Activated naive CD4-positive, alpha-beta T cell treated with anti-CD3 and anti-CD28 coated beads, Interleukin-2, amount 50 U/mL, for 72 hours (primary cell): ENCODE measurements around the gene ZNF573. TPM values are rescaled to one million over a fixed set of nuclear protein-coding genes. Genes with fewer than 3 reads are reported as not detected.

Experiments
- ATAC-seq, 2 donors: fragments of 150-1000 bp; cut with Tn5 transposase; 2 replicates each; pipeline ENCODE4 v1.10.0; 2021; ENCODE audit warnings: mild to moderate bottlenecking in 2 of 2, moderate library complexity in 2 of 2
- DNase-seq, 2 donors: peaks; one replicate each; pipeline ENCODE4 v3.0.0; 2021 to 2022; ENCODE audit warnings: low spot score in 2 of 2
- H3K27ac Mint-ChIP-seq, 2 donors: one replicate each; pipeline ENCODE4 v1.8.0; 2022; ENCODE audit warnings: mild to moderate bottlenecking in 2 of 2, mixed read lengths in 2 of 2
- H3K36me3 Mint-ChIP-seq, 2 donors: one replicate each; pipeline ENCODE4 v1.8.0; 2022; ENCODE audit warnings: mixed read lengths in 2 of 2
- H3K9me3 Mint-ChIP-seq, 2 donors: one replicate each; pipeline ENCODE4 v1.8.0; 2022; ENCODE audit warnings: mixed read lengths in 2 of 2
- total RNA-seq, 2 donors: library from RNA; stranded (reverse); gene quantifications; one replicate each; pipeline ENCODE4 v1.2.3, GENCODE V29; 2022

ZNF573 gene
- total RNA-seq, 2 donors from 2014 or later, result 8.2 to 8.9 TPM

DNA sequence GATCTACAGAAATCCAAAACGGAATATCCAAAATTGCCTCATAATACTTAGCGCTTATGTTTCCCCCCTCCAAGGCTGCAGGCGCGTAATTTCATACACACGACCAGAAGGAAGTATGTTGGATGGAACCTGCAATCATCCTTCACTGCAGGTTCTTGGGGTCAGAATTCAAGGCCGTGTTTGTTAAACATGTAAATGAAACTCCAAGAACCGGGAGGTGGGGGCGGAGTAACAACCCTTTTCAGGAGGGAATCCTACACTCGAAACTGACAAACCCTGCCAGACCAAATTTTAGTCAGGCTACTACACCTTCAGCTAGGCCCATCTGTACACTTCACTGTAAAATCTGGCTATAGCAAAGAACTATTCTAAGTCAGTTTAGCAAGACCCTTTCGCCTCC lies 61.1 kb downstream of the ZNF573 start:
- Mint-ChIP-seq H3K27ac (peak overlapping the region in 1 of 2 donors; percentile 84), H3K9me3 (peaks cover 0 to 12% of the 10 kb centered on the region in 2 donors), H3K36me3 (peaks cover 20 to 34% of the 10 kb centered on the region in 2 donors)
- DNase-seq (no peak), ATAC-seq (no peak)

GRCh38 chr19:37716140-37716539 lies 63.2 kb downstream of the ZNF573 start:
- ATAC-seq, result no peak
- no peak for DNase-seq
- H3K27ac Mint-ChIP-seq, result no peak overlapping the region
- peaks cover 35 to 50% of the 10 kb centered on the region in 2 donors for H3K36me3 Mint-ChIP-seq
- H3K9me3 Mint-ChIP-seq, result peaks cover 12 to 19% of the 10 kb centered on the region in 2 donors

- no peak overlapping the region for H3K27ac Mint-ChIP-seq
- H3K9me3 Mint-ChIP-seq, result peaks cover 30 to 36% of the 10 kb centered on the region in 2 donors
- H3K36me3 Mint-ChIP-seq, result peaks cover 66 to 84% of the 10 kb centered on the region in 2 donors
- no peak for DNase-seq
- ATAC-seq, result no peak
Measured at GRCh38 chr19:37706052-37706605, 73.3 kb downstream of the ZNF573 start.

DNA sequence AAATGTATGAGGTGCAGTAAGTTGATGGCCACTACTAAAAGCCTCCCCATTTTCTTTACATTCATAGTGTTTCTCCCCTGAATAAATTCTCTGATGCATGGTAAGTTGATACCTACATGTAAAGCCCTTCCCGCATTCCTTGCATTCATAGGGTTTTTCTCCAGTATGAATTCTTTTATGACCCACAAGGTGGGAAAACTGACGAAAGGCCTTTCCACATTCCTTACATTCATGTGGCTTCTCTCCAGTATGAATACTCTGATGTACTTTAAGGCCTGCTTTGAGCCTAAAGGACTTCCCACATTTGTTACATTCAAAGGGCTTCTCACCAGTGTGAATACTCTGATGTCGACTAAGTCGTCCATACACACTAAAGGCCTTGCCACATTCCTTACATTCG lies 80.3 kb downstream of the ZNF573 start:
- DNase-seq, result no peak
- H3K27ac Mint-ChIP-seq, result no peak overlapping the region
- ATAC-seq, result no peak
- peaks cover 62 to 84% of the 10 kb centered on the region in 2 donors for H3K36me3 Mint-ChIP-seq
- H3K9me3 Mint-ChIP-seq, result peaks cover 40 to 50% of the 10 kb centered on the region in 2 donors

DNA sequence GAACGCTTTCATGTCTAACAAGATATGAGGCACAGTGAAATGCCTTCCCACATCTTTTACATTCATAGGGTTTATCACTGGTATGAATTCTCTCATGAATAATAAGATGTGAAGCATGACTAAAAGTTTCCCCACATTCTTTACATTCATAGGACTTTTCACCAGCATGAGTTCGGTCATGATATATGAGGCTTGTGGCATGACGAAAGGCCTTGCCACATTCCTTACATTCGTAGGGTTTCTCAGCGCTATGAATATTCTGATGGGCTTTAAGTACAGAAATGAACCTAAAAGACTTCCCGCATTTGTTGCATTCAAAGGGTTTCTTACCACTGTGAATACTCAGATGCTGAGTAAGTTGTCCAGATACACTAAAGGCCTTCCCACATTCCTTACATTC lies 81.2 kb downstream of the ZNF573 start:
- peaks cover 62 to 85% of the 10 kb centered on the region in 2 donors for H3K36me3 Mint-ChIP-seq
- no peak for DNase-seq
- ATAC-seq, result no peak
- H3K9me3 Mint-ChIP-seq, result peaks cover 40 to 55% of the 10 kb centered on the region in 2 donors
- H3K27ac Mint-ChIP-seq, result no peak overlapping the region

- no peak overlapping the region for H3K27ac Mint-ChIP-seq
- peaks cover 29 to 42% of the 10 kb centered on the region in 2 donors for H3K9me3 Mint-ChIP-seq
- ATAC-seq (no peak), DNase-seq (no peak)
- peaks cover 55 to 73% of the 10 kb centered on the region in 2 donors for H3K36me3 Mint-ChIP-seq
Measured at GRCh38 chr19:37695144-37695899, 84.1 kb downstream of the ZNF573 start.

- DNase-seq (no peak), ATAC-seq (no peak)
- Mint-ChIP-seq H3K36me3 (peaks cover 33 to 51% of the 10 kb centered on the region in 2 donors), H3K9me3 (peaks cover 17 to 24% of the 10 kb centered on the region in 2 donors), H3K27ac (no peak overlapping the region)
Measured at GRCh38 chr19:37692956-37693620, 86.3 kb downstream of the ZNF573 start.

- peak; percentile 67 to 78 for DNase-seq
- peaks cover 26 to 48% of the 10 kb centered on the region in 2 donors for H3K36me3 Mint-ChIP-seq
- peak; percentile 94 for ATAC-seq
- H3K27ac Mint-ChIP-seq, result peak overlapping the region; percentile 55 to 84
- peaks cover 8 to 17% of the 10 kb centered on the region in 2 donors for H3K9me3 Mint-ChIP-seq
Measured at GRCh38 chr19:37691881-37692504, 87.4 kb downstream of the ZNF573 start.

Other genes starting within 250 kb of the ZNF573 start
- 1 to 10 TPM; 2.4 to 5.0 TPM for gene ZNF571, start 184.8 kb downstream of the ZNF573 start, total RNA-seq
- gene ZNF540, start 184.7 kb downstream of the ZNF573 start, total RNA-seq, result 1 to 10 TPM; 1.0 to 3.0 TPM
- gene ZFP30, start 124.1 kb downstream of the ZNF573 start, total RNA-seq, result 10 to 100 TPM; 11.6 to 12.4 TPM
- gene ZNF607, start 59.8 kb downstream of the ZNF573 start, total RNA-seq, result 10 to 100 TPM in 1 of 2 donors, 1 to 10 TPM in 1; 5.7 to 13.1 TPM
- gene WDR87, start 127.0 kb upstream of the ZNF573 start, total RNA-seq, result not detected
- gene SIPA1L3, start 127.6 kb upstream of the ZNF573 start, total RNA-seq, result 10 to 100 TPM; 10.9 to 20.5 TPM